GM18526 (cell line): ENCODE measurements around the gene SLC25A47.

Experiments used
- POLR2A ChIP-seq: IDR thresholded peaks from 3 replicates; pipeline ENCODE4 v1.6.1; 2011; ENCODE audit not compliant: insufficient read length; ENCODE audit errors: extremely low read depth

Gene SLC25A47

GRCh38 chr14:100323121-100323941 is at the start of gene SLC25A47:
SLC25A47 (plus strand) TSS chr14:100323339; CDS start chr14:100323415, 76 bp downstream.
- no peak for TF ChIP-seq POLR2A

DNA sequence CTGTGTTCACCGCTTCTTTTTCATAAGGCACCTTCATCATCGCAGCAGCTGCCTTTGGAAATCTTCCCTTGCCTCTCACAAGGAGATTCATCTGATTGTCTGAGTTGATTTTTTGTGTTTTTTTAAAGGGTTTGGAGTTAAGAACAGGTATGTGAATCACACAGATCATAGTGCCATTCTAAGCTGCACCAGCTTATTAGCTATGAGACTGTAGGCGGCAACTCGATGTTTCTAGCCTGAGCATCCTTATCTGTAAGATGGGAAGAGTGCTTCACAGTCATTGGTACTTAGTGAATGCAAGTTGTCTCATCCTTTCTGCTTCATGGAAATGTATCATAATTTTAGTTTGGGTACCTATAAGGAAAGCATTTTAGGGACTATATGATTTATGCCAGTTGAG is 48.9 kb upstream of the SLC25A47 start:
- no peak for TF ChIP-seq POLR2A

- no peak for TF ChIP-seq POLR2A
These were observed 47.9 kb upstream of the SLC25A47 start for GRCh38 chr14:100275214-100275613.

- no peak for TF ChIP-seq POLR2A
These were observed 44.4 kb upstream of the SLC25A47 start for GRCh38 chr14:100278702-100279101.

DNA sequence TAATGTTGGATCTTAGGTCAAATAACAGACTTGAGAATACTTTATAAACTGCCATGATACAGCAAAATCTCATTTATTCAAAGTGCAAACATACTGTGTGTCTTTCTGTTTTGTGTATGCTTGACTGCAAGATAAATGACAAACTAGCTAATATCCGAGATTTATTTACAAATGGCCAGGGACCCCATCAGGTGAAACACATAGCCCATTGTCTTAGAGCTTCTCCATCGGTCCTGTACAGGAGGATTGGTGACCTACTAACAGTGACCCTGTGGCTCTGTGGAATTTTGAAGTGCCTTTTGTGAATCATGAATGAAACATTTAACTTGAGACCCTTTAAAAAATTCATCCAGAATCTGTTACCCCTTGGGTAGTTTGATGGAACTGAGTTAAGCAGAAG is 44.0 kb upstream of the SLC25A47 start:
- no peak for TF ChIP-seq POLR2A

GRCh38 chr14:100279563-100279962 is 43.6 kb upstream of the SLC25A47 start:
- no peak for TF ChIP-seq POLR2A

GRCh38 chr14:100281286-100282082 is 41.7 kb upstream of the SLC25A47 start:
- TF ChIP-seq POLR2A, result no peak

- no peak for TF ChIP-seq POLR2A
These were observed 41.1 kb upstream of the SLC25A47 start for GRCh38 chr14:100282083-100282350.

DNA sequence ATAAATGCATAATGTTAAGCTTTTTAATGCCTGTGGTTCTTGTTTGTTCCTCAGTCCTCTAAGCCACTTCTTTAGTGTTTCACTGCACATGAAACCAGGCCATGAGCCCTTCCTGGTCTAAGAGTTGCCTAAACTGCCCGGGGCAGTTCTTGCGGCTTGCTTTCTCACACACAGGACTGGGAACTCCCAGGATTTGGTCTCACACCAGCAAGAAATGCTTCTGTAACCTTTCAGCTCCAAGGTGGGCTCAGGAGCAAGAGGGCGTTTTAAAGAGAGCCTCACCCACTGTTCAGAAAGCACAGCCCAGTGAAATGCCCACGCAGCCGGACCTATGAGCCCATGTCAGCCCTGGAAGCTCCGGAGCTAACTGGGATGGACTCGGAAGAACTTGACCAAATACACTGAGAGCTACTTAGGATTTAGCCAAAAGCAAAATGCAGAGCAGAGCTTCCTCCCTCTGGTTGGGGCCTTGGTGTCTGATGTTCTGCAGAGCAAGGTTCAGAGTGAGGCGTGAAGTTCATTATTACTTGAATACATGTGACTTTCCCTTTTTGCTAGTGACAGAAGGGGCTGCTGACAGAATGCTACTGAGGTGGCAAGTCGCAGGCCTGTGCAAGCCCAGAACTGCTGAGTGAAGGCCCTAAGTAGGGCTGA is 40.2 kb upstream of the SLC25A47 start:
- TF ChIP-seq POLR2A, result no peak

GRCh38 chr14:100283984-100284881 is 38.9 kb upstream of the SLC25A47 start:
- TF ChIP-seq POLR2A, result no peak

GRCh38 chr14:100285021-100285912 is 37.9 kb upstream of the SLC25A47 start:
- peak; percentile 65 for TF ChIP-seq POLR2A

GRCh38 chr14:100285913-100286400 is 37.2 kb upstream of the SLC25A47 start:
- no peak for TF ChIP-seq POLR2A

DNA sequence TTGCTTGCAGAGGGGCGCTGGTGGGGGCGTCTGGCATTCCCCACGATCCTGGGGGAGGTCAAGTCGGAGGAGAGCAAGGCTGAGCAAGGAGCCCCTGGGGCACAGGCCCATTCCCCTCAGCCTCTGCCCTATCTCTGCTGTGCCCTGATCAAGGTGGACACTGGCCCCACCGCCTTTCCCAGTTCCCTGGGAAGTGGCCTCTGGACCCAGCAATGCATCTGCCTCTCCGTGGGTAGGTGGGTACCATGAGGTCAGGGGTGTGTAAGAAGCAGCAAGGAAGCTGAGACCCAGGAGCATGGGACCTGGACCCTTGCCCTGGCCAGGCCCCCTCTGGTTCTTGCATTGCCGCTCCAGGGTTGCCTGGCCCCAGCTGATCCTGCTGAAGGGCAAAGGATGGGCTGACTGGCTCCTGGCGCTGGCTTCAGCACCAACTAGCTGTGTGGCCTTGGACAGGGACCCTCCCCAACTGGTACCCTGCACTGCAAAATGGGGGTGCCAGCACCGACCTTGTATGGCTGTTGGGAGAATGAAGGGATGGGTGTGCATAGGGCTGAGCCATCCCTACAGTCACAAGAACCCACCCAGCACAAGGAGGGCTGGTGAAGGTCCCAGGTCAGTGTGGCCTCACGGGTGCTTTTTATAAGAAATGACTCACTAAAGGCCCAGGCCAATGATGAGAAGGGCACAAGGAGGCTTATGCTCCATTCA is 36.5 kb upstream of the SLC25A47 start:
- no peak for TF ChIP-seq POLR2A
